NB4 (cell line): ENCODE data around the gene SERPINA3.

ENCODE experiments used
- CTCF ChIP-seq: IDR thresholded peaks from one replicate; pipeline ENCODE4 v1.5.1; 2012; ENCODE audit warnings: low read depth, low read length
- MYC ChIP-seq: IDR thresholded peaks from 2 replicates; pipeline ENCODE4 v1.6.1; 2011; ENCODE audit warnings: low read depth, low read length
- POLR2A ChIP-seq: IDR thresholded peaks from 2 replicates; pipeline ENCODE4 v1.6.1; 2011; ENCODE audit warnings: mild to moderate bottlenecking; ENCODE audit not compliant: insufficient read length; ENCODE audit errors: extremely low read depth
- TF ChIP-seq, protein P1 (sequence below): IDR thresholded peaks from 2 replicates; pipeline ENCODE4 v1.6.1; 2011; ENCODE audit warnings: low read depth, low read length

- no peak for TF ChIP-seq POLR2A
- TF ChIP-seq CTCF, result no peak
- TF ChIP-seq, protein P1, sequence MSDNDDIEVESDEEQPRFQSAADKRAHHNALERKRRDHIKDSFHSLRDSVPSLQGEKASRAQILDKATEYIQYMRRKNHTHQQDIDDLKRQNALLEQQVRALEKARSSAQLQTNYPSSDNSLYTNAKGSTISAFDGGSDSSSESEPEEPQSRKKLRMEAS, result no peak
- no peak for TF ChIP-seq MYC
These were observed 43.9 kb downstream of the SERPINA3 start for GRCh38 chr14:94656043-94656442.
